ENCODE results near the gene RAP1GAP2. TPM values are rescaled to one million over a fixed set of nuclear protein-coding genes. Genes with fewer than 3 reads are reported as not detected.

The RAP1GAP2 gene
- total RNA-seq, 1 donor from 2014 or later, result 8.6 TPM

- Histone ChIP-seq H3K9ac (ENCODE audit: low read length) (no peak overlapping the region), H3K9me3 (ENCODE audit: insufficient read depth, low read depth, low read length) (no peaks in the 10 kb centered on the region), H3K27me3 (ENCODE audit: insufficient read depth, low read length) (peaks cover 3% of the 10 kb centered on the region), H3K27ac (ENCODE audit: low read depth, low read length) (no peak overlapping the region), H3K4me1 (ENCODE audit: insufficient read depth, low read length) (no peaks in the 10 kb centered on the region), H3K4me3 (ENCODE audit: insufficient read depth, low read depth, low read length) (no peak overlapping the region), H4K20me1 (ENCODE audit: insufficient read depth, low read length) (no peaks in the 10 kb centered on the region), H3K4me2 (ENCODE audit: low read length) (no peak overlapping the region), H3K36me3 (ENCODE audit: insufficient read depth, low read length) (no peaks in the 10 kb centered on the region), H3K79me2 (ENCODE audit: insufficient read depth, low read length) (no peaks in the 10 kb centered on the region), H2AFZ (ENCODE audit: low read depth, low read length) (no peak overlapping the region)
- H3K4me3 Mint-ChIP-seq (ENCODE audit: unreplicated experiment), result no peak overlapping the region
- no peak for TF ChIP-seq EZH2 (IDR thresholded peaks at IDR 0.05; ENCODE audit: insufficient read depth, low read length)
- TF ChIP-seq CTCF (IDR thresholded peaks at IDR 0.05; ENCODE audit: insufficient read depth, low read depth, low read length), result no peak
- DNase-seq (ENCODE audit: low read depth) (no peak), FAIRE-seq (no peak)
- H3K9me3 Mint-ChIP-seq (ENCODE audit: unreplicated experiment), result peaks cover 5% of the 10 kb centered on the region
- no peak overlapping the region for H3K27ac Mint-ChIP-seq (ENCODE audit: unreplicated experiment)
- peaks cover 2% of the 10 kb centered on the region for H3K36me3 Mint-ChIP-seq (ENCODE audit: low read depth, unreplicated experiment)
- H3K4me1 Mint-ChIP-seq (ENCODE audit: low read depth, unreplicated experiment), result no peaks in the 10 kb centered on the region
- peaks cover 11% of the 10 kb centered on the region for H3K27me3 Mint-ChIP-seq (ENCODE audit: low read depth, unreplicated experiment)
Measured at GRCh38 chr17:3037259-3037658, 241.0 kb downstream of the RAP1GAP2 start.

GRCh38 chr17:3038941-3039340 is 242.7 kb downstream of the RAP1GAP2 start:
- H3K27ac Mint-ChIP-seq (ENCODE audit: unreplicated experiment), result no peak overlapping the region
- TF ChIP-seq EZH2 (IDR thresholded peaks at IDR 0.05; ENCODE audit: insufficient read depth, low read length) (no peak), CTCF (IDR thresholded peaks at IDR 0.05; ENCODE audit: insufficient read depth, low read depth, low read length) (no peak)
- H3K9me3 ChIP-seq (ENCODE audit: insufficient read depth, low read depth, low read length), result peaks cover 6% of the 10 kb centered on the region
- DNase-seq (ENCODE audit: low read depth), result no peak
- no peak overlapping the region for H3K4me2 ChIP-seq (ENCODE audit: low read length)
- H4K20me1 ChIP-seq (ENCODE audit: insufficient read depth, low read length), result no peaks in the 10 kb centered on the region
- no peaks in the 10 kb centered on the region for H3K36me3 ChIP-seq (ENCODE audit: insufficient read depth, low read length)
- peaks cover 3% of the 10 kb centered on the region for H3K27me3 ChIP-seq (ENCODE audit: insufficient read depth, low read length)
- H3K4me1 ChIP-seq (ENCODE audit: insufficient read depth, low read length), result no peaks in the 10 kb centered on the region
- no peak overlapping the region for H3K4me3 ChIP-seq (ENCODE audit: insufficient read depth, low read depth, low read length)
- peaks cover 11% of the 10 kb centered on the region for H3K9me3 Mint-ChIP-seq (ENCODE audit: unreplicated experiment)
- no peaks in the 10 kb centered on the region for H3K79me2 ChIP-seq (ENCODE audit: insufficient read depth, low read length)
- H3K4me1 Mint-ChIP-seq (ENCODE audit: low read depth, unreplicated experiment), result no peaks in the 10 kb centered on the region
- H3K9ac ChIP-seq (ENCODE audit: low read length), result no peak overlapping the region
- no peak overlapping the region for H3K4me3 Mint-ChIP-seq (ENCODE audit: unreplicated experiment)
- H3K36me3 Mint-ChIP-seq (ENCODE audit: low read depth, unreplicated experiment), result peaks cover 3% of the 10 kb centered on the region
- H3K27ac ChIP-seq (ENCODE audit: low read depth, low read length), result no peak overlapping the region
- FAIRE-seq, result no peak
- H3K27me3 Mint-ChIP-seq (ENCODE audit: low read depth, unreplicated experiment), result peaks cover 11% of the 10 kb centered on the region
- no peak overlapping the region for H2AFZ ChIP-seq (ENCODE audit: low read depth, low read length)

GRCh38 chr17:3039736-3040135 is 243.5 kb downstream of the RAP1GAP2 start:
- Mint-ChIP-seq H3K4me1 (ENCODE audit: low read depth, unreplicated experiment) (no peaks in the 10 kb centered on the region), H3K9me3 (ENCODE audit: unreplicated experiment) (peaks cover 15% of the 10 kb centered on the region), H3K36me3 (ENCODE audit: low read depth, unreplicated experiment) (peaks cover 3% of the 10 kb centered on the region), H3K27ac (ENCODE audit: unreplicated experiment) (no peak overlapping the region), H3K4me3 (ENCODE audit: unreplicated experiment) (no peak overlapping the region), H3K27me3 (ENCODE audit: low read depth, unreplicated experiment) (peaks cover 11% of the 10 kb centered on the region)
- no peak for TF ChIP-seq EZH2 (IDR thresholded peaks at IDR 0.05; ENCODE audit: insufficient read depth, low read length)
- no peak for TF ChIP-seq CTCF (IDR thresholded peaks at IDR 0.05; ENCODE audit: insufficient read depth, low read depth, low read length)
- H3K27ac ChIP-seq (ENCODE audit: low read depth, low read length), result no peak overlapping the region
- H3K79me2 ChIP-seq (ENCODE audit: insufficient read depth, low read length), result no peaks in the 10 kb centered on the region
- no peaks in the 10 kb centered on the region for H3K4me1 ChIP-seq (ENCODE audit: insufficient read depth, low read length)
- no peak overlapping the region for H3K4me3 ChIP-seq (ENCODE audit: insufficient read depth, low read depth, low read length)
- H3K36me3 ChIP-seq (ENCODE audit: insufficient read depth, low read length), result no peaks in the 10 kb centered on the region
- FAIRE-seq (no peak), DNase-seq (ENCODE audit: low read depth) (no peak)
- no peaks in the 10 kb centered on the region for H4K20me1 ChIP-seq (ENCODE audit: insufficient read depth, low read length)
- H3K9me3 ChIP-seq (ENCODE audit: insufficient read depth, low read depth, low read length), result peaks cover 9% of the 10 kb centered on the region
- no peak overlapping the region for H3K4me2 ChIP-seq (ENCODE audit: low read length)
- H2AFZ ChIP-seq (ENCODE audit: low read depth, low read length), result no peak overlapping the region
- H3K27me3 ChIP-seq (ENCODE audit: insufficient read depth, low read length), result peaks cover 3% of the 10 kb centered on the region
- no peak overlapping the region for H3K9ac ChIP-seq (ENCODE audit: low read length)
